DND-41 (cell line): ENCODE measurements around the gene TMEM250.

ENCODE experiments used
- ATAC-seq: fragments of 200-7000 bp; cut with Tn5 transposase; 3 replicates; pipeline ENCODE4 v1.9.1; 2021; ENCODE audit warnings: low read depth; ENCODE audit not compliant: insufficient read depth
- DNase-seq: peaks from one replicate; pipeline ENCODE4 v3.0.0-alpha.2; 2020
- H2AFZ ChIP-seq: 2 replicates; pipeline ENCODE4 v1.6.0; 2012; ENCODE audit warnings: low read depth, low read length
- H3K27ac ChIP-seq: 2 replicates; pipeline ENCODE4 v1.5.1; 2012; ENCODE audit warnings: low read length, inconsistent platforms
- H3K27me3 ChIP-seq: fragments of 200-600 bp; sonication (generic); 2 replicates; pipeline ENCODE4 v1.6.0; 2012; ENCODE audit warnings: low read length, mild to moderate bottlenecking, inconsistent platforms; ENCODE audit not compliant: insufficient read depth, poor library complexity
- H3K36me3 ChIP-seq: 2 replicates; pipeline ENCODE4 v1.5.1; 2012; ENCODE audit warnings: low read length, inconsistent platforms; ENCODE audit not compliant: insufficient read depth
- H3K4me1 ChIP-seq: 2 replicates; pipeline ENCODE4 v1.5.1; 2012; ENCODE audit warnings: mild to moderate bottlenecking, low read length; ENCODE audit not compliant: insufficient read depth
- H3K4me2 ChIP-seq: 2 replicates; pipeline ENCODE4 v1.6.0; 2012; ENCODE audit warnings: mild to moderate bottlenecking, moderate library complexity, low read length, inconsistent platforms; ENCODE audit not compliant: insufficient read depth
- H3K4me3 ChIP-seq, 2 experiments: fragments of 200-600 bp in 1 of 2; shearing (Covaris generic) in 1 of 2; 2 replicates each; pipeline ENCODE4 v1.5.1; 2012 to 2016; ENCODE audit warnings: inconsistent platforms in 2 of 2, low read length in 2 of 2, mild to moderate bottlenecking in 2 of 2, low read depth in 1 of 2, moderate library complexity in 1 of 2
- H3K79me2 ChIP-seq: 2 replicates; pipeline ENCODE4 v1.6.0; 2012; ENCODE audit warnings: low read length, inconsistent platforms; ENCODE audit not compliant: insufficient read depth
- H3K9ac ChIP-seq: 2 replicates; pipeline ENCODE4 v1.6.0; 2012; ENCODE audit warnings: low read depth, mild to moderate bottlenecking, inconsistent platforms, low read length, moderate library complexity
- H3K9me3 ChIP-seq: 2 replicates; pipeline ENCODE4 v1.5.1; 2012; ENCODE audit warnings: low read length, moderate library complexity, mild to moderate bottlenecking, inconsistent platforms; ENCODE audit not compliant: insufficient read depth, severe bottlenecking
- H4K20me1 ChIP-seq: 2 replicates; pipeline ENCODE4 v1.6.0; 2012; ENCODE audit warnings: low read length; ENCODE audit not compliant: insufficient read depth
- CTCF ChIP-seq: IDR thresholded peaks from 2 replicates; pipeline ENCODE4 v1.5.1; 2012; ENCODE audit warnings: borderline replicate concordance, low read length, moderate library complexity, mild to moderate bottlenecking; ENCODE audit not compliant: poor library complexity, severe bottlenecking; ENCODE audit errors: extremely low read depth
- EZH2 ChIP-seq: IDR thresholded peaks from 3 replicates; pipeline ENCODE4 v1.6.1; 2012; ENCODE audit warnings: borderline replicate concordance, low read depth, mild to moderate bottlenecking, moderate library complexity, low read length, inconsistent platforms; ENCODE audit not compliant: severe bottlenecking

The TMEM250 gene

DNA sequence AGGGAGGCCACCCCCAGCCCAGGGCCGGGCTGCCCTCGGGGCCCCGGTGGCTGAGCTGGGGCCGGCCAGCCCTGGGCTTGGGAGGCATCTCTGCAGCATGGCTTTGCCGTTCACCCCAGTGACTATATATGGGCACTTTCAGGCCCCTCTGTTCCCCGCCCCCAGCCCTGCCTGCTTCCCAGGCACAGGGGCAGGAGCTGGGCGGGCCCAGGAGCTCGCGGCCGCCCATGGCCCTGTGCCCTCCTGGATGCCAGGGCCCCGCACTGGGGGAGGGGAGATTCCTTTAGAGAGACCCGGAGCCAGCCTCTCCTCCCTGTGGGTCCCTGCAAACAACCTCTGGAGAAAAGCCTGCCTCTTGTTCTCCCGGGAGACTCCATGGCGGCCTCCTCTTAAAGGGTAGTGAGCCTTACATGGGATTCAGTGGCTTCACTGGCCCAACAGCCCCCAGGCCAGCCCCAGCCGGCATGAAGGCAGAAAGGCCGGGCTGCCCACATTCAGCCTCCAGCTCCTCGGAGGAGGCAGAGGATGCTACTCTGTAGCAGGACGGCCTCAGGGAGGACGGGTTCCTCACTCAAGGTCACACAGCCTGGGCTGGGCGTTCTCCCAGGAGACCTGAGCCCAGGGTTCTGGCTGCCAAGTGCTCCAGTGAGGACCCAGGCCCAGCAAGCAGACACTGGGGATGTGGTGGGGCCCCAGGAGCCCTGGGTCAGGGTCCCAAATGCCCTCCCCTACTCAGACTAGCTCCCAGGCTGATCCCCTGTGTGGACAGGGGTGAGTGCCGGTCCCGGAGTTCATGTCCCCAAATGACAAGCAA lies 27.7 kb downstream of the TMEM250 start:
- H3K4me2 ChIP-seq: no peak overlapping the region
- no peaks in the 10 kb centered on the region for H3K9me3 ChIP-seq
- no peaks in the 10 kb centered on the region; the same call in 1 of the 2 replicates for H4K20me1 ChIP-seq
- no peaks in the 10 kb centered on the region for H3K36me3 ChIP-seq
- peaks cover 10% of the 10 kb centered on the region for H3K27me3 ChIP-seq
- H3K4me1 ChIP-seq: peaks cover 7% of the 10 kb centered on the region; the same call in 1 of the 2 replicates
- DNase-seq: no peak
- no peak overlapping the region for H3K27ac ChIP-seq
- no peak overlapping the region for H2AFZ ChIP-seq
- no peak for TF ChIP-seq EZH2
- TF ChIP-seq CTCF: no peak
- H3K79me2 ChIP-seq: no peaks in the 10 kb centered on the region
- no peak for ATAC-seq
- no peak overlapping the region for H3K9ac ChIP-seq
- H3K4me3 ChIP-seq: no peak overlapping the region

DNA sequence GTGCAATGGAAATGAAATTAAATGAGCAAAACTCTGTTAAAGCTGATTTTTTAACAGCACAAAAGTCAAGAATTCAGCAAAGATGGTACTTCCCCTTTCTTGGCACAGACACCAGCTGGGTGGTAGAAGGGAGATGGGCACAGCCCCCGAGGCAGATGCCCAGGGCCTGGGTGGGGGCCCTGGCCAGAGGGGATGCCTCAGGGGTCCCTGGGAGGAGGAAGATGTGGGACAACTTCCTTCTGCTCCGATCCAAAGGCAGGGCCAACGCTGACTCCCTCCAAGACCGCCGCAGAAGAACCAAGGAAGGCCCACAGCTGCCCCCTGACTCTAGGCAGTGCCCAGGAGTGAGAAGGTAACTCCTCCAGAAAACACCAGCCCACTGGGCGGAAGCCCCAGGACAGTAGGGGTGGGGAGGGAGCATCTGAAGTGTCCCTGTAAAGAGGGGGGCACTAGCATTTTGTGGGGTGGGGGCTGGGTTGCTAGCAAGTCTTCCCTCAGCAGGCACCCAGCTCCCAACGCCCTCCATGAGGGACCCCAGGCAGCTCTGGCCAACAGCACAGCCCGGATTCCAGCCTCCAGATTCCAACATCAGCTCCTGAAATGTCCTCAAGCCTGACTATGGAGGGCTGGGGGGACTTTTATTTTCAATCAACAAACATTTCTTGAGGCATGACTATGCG lies 28.5 kb downstream of the TMEM250 start:
- no peak overlapping the region for H3K27ac ChIP-seq
- H3K27me3 ChIP-seq: peaks cover 10% of the 10 kb centered on the region
- H3K9ac ChIP-seq: no peak overlapping the region
- ATAC-seq (no peak), DNase-seq (no peak)
- H3K4me2 ChIP-seq: no peak overlapping the region
- no peaks in the 10 kb centered on the region for H3K79me2 ChIP-seq
- no peak for TF ChIP-seq EZH2
- H3K9me3 ChIP-seq: no peaks in the 10 kb centered on the region
- H3K4me1 ChIP-seq: peaks cover 7% of the 10 kb centered on the region; the same call in 1 of the 2 replicates
- no peaks in the 10 kb centered on the region; the same call in 1 of the 2 replicates for H4K20me1 ChIP-seq
- no peaks in the 10 kb centered on the region for H3K36me3 ChIP-seq
- no peak overlapping the region for H2AFZ ChIP-seq
- H3K4me3 ChIP-seq: no peak overlapping the region

GRCh38 chr9:136089697-136090045 lies 29.0 kb downstream of the TMEM250 start:
- Histone ChIP-seq H3K4me1 (peaks cover 7% of the 10 kb centered on the region; the same call in 1 of the 2 replicates), H2AFZ (no peak overlapping the region), H3K9ac (no peak overlapping the region), H3K4me3 (no peak overlapping the region), H3K36me3 (no peaks in the 10 kb centered on the region), H3K27ac (no peak overlapping the region), H3K4me2 (no peak overlapping the region), H4K20me1 (no peaks in the 10 kb centered on the region; the same call in 1 of the 2 replicates), H3K27me3 (peaks cover 10% of the 10 kb centered on the region), H3K9me3 (no peaks in the 10 kb centered on the region), H3K79me2 (no peaks in the 10 kb centered on the region)
- ATAC-seq (no peak), DNase-seq (no peak)
- no peak for TF ChIP-seq EZH2
- peak; percentile 29 for TF ChIP-seq CTCF
